Measurements from ENCODE around the gene RALGPS2.

RALGPS2 gene

GRCh38 chr1:178704833-178705232 lies 20.2 kb upstream of the RALGPS2 start:
- H3K4me1 Mint-ChIP-seq: no peaks in the 10 kb centered on the region
- no peaks in the 10 kb centered on the region for H3K36me3 Mint-ChIP-seq
- no peak overlapping the region for H3K27ac Mint-ChIP-seq
- DNase-seq: no peak
- CTCF ChIA-PET: no interaction called here
- no peaks in the 10 kb centered on the region for H3K9me3 Mint-ChIP-seq
- H3K27me3 Mint-ChIP-seq: peaks cover 25% of the 10 kb centered on the region
- no peak overlapping the region for H3K4me3 Mint-ChIP-seq

- DNase-seq: no peak
- peaks cover 23% of the 10 kb centered on the region for H3K27me3 Mint-ChIP-seq
- CTCF ChIA-PET: no interaction called here
Measured at GRCh38 chr1:178706432-178706831, 18.6 kb upstream of the RALGPS2 start.

GRCh38 chr1:178713259-178713658 lies 11.8 kb upstream of the RALGPS2 start:
- DNase-seq: no peak
- CTCF ChIA-PET: no interaction called here
- peaks cover 19% of the 10 kb centered on the region for H3K27me3 Mint-ChIP-seq
- H3K9me3 Mint-ChIP-seq: no peaks in the 10 kb centered on the region
- no peaks in the 10 kb centered on the region for H3K36me3 Mint-ChIP-seq
- no peaks in the 10 kb centered on the region for H3K4me1 Mint-ChIP-seq
- no peak overlapping the region for H3K4me3 Mint-ChIP-seq
- H3K27ac Mint-ChIP-seq: no peak overlapping the region

More at GRCh38 chr1:178706432-178706831, 18.6 kb upstream of the RALGPS2 start:
- Mint-ChIP-seq H3K36me3 (no peaks in the 10 kb centered on the region), H3K27ac (no peak overlapping the region), H3K9me3 (no peaks in the 10 kb centered on the region), H3K4me3 (no peak overlapping the region), H3K4me1 (no peaks in the 10 kb centered on the region)

- no peaks in the 10 kb centered on the region for H3K36me3 Mint-ChIP-seq
- no peaks in the 10 kb centered on the region for H3K4me1 Mint-ChIP-seq
- CTCF ChIA-PET: no interaction called here
Measured at GRCh38 chr1:178714453-178714852, 10.6 kb upstream of the RALGPS2 start.

GRCh38 chr1:178716111-178716510 lies 8.9 kb upstream of the RALGPS2 start:
- no peak overlapping the region for H3K27ac Mint-ChIP-seq
- H3K36me3 Mint-ChIP-seq: no peaks in the 10 kb centered on the region
- peaks cover 14% of the 10 kb centered on the region for H3K27me3 Mint-ChIP-seq
- no peak overlapping the region for H3K4me3 Mint-ChIP-seq
- CTCF ChIA-PET: no interaction called here
- no peak for DNase-seq
- H3K9me3 Mint-ChIP-seq: no peaks in the 10 kb centered on the region
- no peaks in the 10 kb centered on the region for H3K4me1 Mint-ChIP-seq

More at GRCh38 chr1:178714453-178714852, 10.6 kb upstream of the RALGPS2 start:
- no peak overlapping the region for H3K4me3 Mint-ChIP-seq
- no peak for DNase-seq
- no peaks in the 10 kb centered on the region for H3K9me3 Mint-ChIP-seq
- peaks cover 15% of the 10 kb centered on the region for H3K27me3 Mint-ChIP-seq
- H3K27ac Mint-ChIP-seq: no peak overlapping the region

GRCh38 chr1:178718520-178718919 lies 6.5 kb upstream of the RALGPS2 start:
- CTCF ChIA-PET: no interaction called here
- H3K9me3 Mint-ChIP-seq: no peaks in the 10 kb centered on the region
- H3K4me1 Mint-ChIP-seq: no peaks in the 10 kb centered on the region
- peaks cover 3% of the 10 kb centered on the region for H3K27me3 Mint-ChIP-seq
- no peak for DNase-seq
- no peak overlapping the region for H3K27ac Mint-ChIP-seq
- no peak overlapping the region for H3K4me3 Mint-ChIP-seq
- no peaks in the 10 kb centered on the region for H3K36me3 Mint-ChIP-seq

GRCh38 chr1:178723546-178723945 lies 1.5 kb upstream of the RALGPS2 start:
- Mint-ChIP-seq H3K27ac (no peak overlapping the region), H3K4me1 (peaks cover 10% of the 10 kb centered on the region), H3K4me3 (peak overlapping the region; percentile 80), H3K9me3 (no peaks in the 10 kb centered on the region), H3K36me3 (no peaks in the 10 kb centered on the region), H3K27me3 (peaks cover 12% of the 10 kb centered on the region)
- DNase-seq: no peak
- CTCF ChIA-PET: no interaction called here

- H3K27me3 Mint-ChIP-seq: peaks cover 12% of the 10 kb centered on the region
- H3K4me1 Mint-ChIP-seq: peaks cover 10% of the 10 kb centered on the region
- CTCF ChIA-PET: no interaction called here
- peak overlapping the region; percentile 80 for H3K4me3 Mint-ChIP-seq
- no peak for DNase-seq
- H3K27ac Mint-ChIP-seq: no peak overlapping the region
- no peaks in the 10 kb centered on the region for H3K36me3 Mint-ChIP-seq
- no peaks in the 10 kb centered on the region for H3K9me3 Mint-ChIP-seq
Measured at GRCh38 chr1:178724376-178724727, 692 bp upstream of the RALGPS2 start.

- DNase-seq: peak; percentile 48
- CTCF ChIA-PET: interaction anchor here (0.7 to 2.0 kb wide), 2 partner anchors 13 to 28 kb away, joined by 3 to 6 read pairs; no protein-coding TSS in a partner anchor
- H3K9me3 Mint-ChIP-seq: no peaks in the 10 kb centered on the region
- H3K36me3 Mint-ChIP-seq: no peaks in the 10 kb centered on the region
- H3K27ac Mint-ChIP-seq: no peak overlapping the region
- H3K4me3 Mint-ChIP-seq: peak overlapping the region; percentile 76
- H3K27me3 Mint-ChIP-seq: peaks cover 12% of the 10 kb centered on the region
- H3K4me1 Mint-ChIP-seq: peaks cover 12% of the 10 kb centered on the region
Measured at GRCh38 chr1:178725466-178726086, 532 bp downstream of the RALGPS2 start.

- Mint-ChIP-seq H3K27ac (peak overlapping the region; percentile 80), H3K4me3 (peak overlapping the region; percentile 76), H3K27me3 (peaks cover 12% of the 10 kb centered on the region), H3K4me1 (peaks cover 12% of the 10 kb centered on the region), H3K9me3 (no peaks in the 10 kb centered on the region), H3K36me3 (no peaks in the 10 kb centered on the region)
- peak; percentile 78 for DNase-seq
- CTCF ChIA-PET: interaction anchor here (0.7 to 2.0 kb wide), 3 partner anchors 13 to 42 kb away, joined by 3 to 6 read pairs (median 3); no protein-coding TSS in a partner anchor
Measured at GRCh38 chr1:178726087-178726517, 1.1 kb downstream of the RALGPS2 start.

GRCh38 chr1:178726545-178726944 lies 1.5 kb downstream of the RALGPS2 start:
- Mint-ChIP-seq H3K9me3 (no peaks in the 10 kb centered on the region), H3K27me3 (peaks cover 12% of the 10 kb centered on the region), H3K4me3 (peak overlapping the region; percentile 76), H3K36me3 (no peaks in the 10 kb centered on the region), H3K27ac (no peak overlapping the region), H3K4me1 (peaks cover 12% of the 10 kb centered on the region)
- CTCF ChIA-PET: interaction anchor here (0.7 to 2.0 kb wide), 4 partner anchors 12 to 42 kb away, joined by 3 to 6 read pairs (median 4); no protein-coding TSS in a partner anchor
- no peak for DNase-seq

GRCh38 chr1:178727014-178727895 lies 2.2 kb downstream of the RALGPS2 start:
- peaks cover 12% of the 10 kb centered on the region for H3K27me3 Mint-ChIP-seq
- H3K4me1 Mint-ChIP-seq: peaks cover 12% of the 10 kb centered on the region
- peaks cover 4% of the 10 kb centered on the region for H3K9me3 Mint-ChIP-seq
- H3K27ac Mint-ChIP-seq: no peak overlapping the region
- peak overlapping the region; percentile 76 for H3K4me3 Mint-ChIP-seq
- H3K36me3 Mint-ChIP-seq: no peaks in the 10 kb centered on the region
- no peak for DNase-seq
- CTCF ChIA-PET: interaction anchor here (0.8 to 2.0 kb wide), 3 partner anchors 22 to 41 kb away, joined by 3 to 6 read pairs (median 6); no protein-coding TSS in a partner anchor

- peaks cover 4% of the 10 kb centered on the region for H3K9me3 Mint-ChIP-seq
- no peaks in the 10 kb centered on the region for H3K36me3 Mint-ChIP-seq
- H3K4me3 Mint-ChIP-seq: no peak overlapping the region
- CTCF ChIA-PET: no interaction called here
- H3K27me3 Mint-ChIP-seq: no peaks in the 10 kb centered on the region
- H3K4me1 Mint-ChIP-seq: peaks cover 2% of the 10 kb centered on the region
- DNase-seq: no peak
- H3K27ac Mint-ChIP-seq: no peak overlapping the region
Measured at GRCh38 chr1:178733972-178734371, 8.9 kb downstream of the RALGPS2 start.

GRCh38 chr1:178738780-178739179 lies 13.7 kb downstream of the RALGPS2 start:
- CTCF ChIA-PET: interaction anchor here (1.2 kb wide), 1 partner anchor 13 kb away, joined by 3 read pairs; no protein-coding TSS in a partner anchor
- Mint-ChIP-seq H3K4me1 (no peaks in the 10 kb centered on the region), H3K36me3 (no peaks in the 10 kb centered on the region), H3K27ac (no peak overlapping the region), H3K9me3 (no peaks in the 10 kb centered on the region), H3K27me3 (no peaks in the 10 kb centered on the region), H3K4me3 (no peak overlapping the region)
- no peak for DNase-seq
